ENCODE measurements around the gene CD7. TPM values are rescaled to one million over a fixed set of nuclear protein-coding genes. Genes with fewer than 3 reads are reported as not detected.

The CD7 gene
- polyA plus RNA-seq, 1 donor from 2014 or later = not detected

DNA sequence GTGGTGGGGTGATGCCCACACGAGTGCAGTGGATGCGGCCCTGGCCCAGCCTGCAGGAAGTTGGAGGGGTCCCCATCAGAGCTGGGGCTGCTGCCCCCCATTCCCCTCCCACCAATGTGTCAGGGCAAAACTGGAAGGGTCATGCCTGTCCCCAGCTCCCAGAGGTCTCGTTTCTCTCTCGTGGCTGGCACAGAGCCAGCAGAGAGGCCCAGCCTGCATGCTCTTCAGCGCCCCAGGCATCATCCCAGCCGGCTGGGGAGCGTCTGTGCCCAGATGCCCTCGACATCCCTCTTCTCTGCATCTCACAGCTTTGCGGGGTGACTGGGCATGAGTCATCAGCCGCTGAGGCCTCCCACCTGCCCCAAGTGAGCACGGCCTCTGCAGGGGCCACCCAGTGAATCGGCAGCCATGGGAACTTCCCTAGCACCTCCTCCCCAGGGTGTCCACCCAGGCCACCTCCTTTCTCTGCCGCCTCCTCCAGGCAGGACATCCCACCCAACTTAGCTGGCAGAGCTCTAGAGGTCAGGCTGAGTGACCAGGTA, 34.1 kb downstream of the CD7 start:
- no peak overlapping the region for H3K4me2 ChIP-seq (ENCODE audit: low read length)
- H3K9ac ChIP-seq (ENCODE audit: low read length) = no peak overlapping the region
- H2AFZ ChIP-seq (ENCODE audit: low read depth, low read length) = no peak overlapping the region
- H3F3A ChIP-seq (ENCODE audit: insufficient read depth, low read length, poor library complexity, severe bottlenecking) = no peaks in the 10 kb centered on the region
- H3K79me2 ChIP-seq (replicated peaks; ENCODE audit: insufficient read depth, low read length) = no peaks in the 10 kb centered on the region
- H3K9me3 ChIP-seq (ENCODE audit: low read length) = no peaks in the 10 kb centered on the region
- no peaks in the 10 kb centered on the region for H3K9me2 ChIP-seq (ENCODE audit: insufficient read depth, low read length)
- H3K27me3 ChIP-seq (ENCODE audit: insufficient read depth, low read depth, low read length) = no peaks in the 10 kb centered on the region
- H4K20me1 ChIP-seq (ENCODE audit: insufficient read depth) = no peaks in the 10 kb centered on the region
- no peaks in the 10 kb centered on the region for H3K36me3 ChIP-seq (ENCODE audit: insufficient read depth, low read length)
- H3K4me3 ChIP-seq (ENCODE audit: low read length) = no peak overlapping the region
- TF ChIP-seq POLR2AphosphoS5 (IDR thresholded peaks at IDR 0.05) = no peak
- TF ChIP-seq, protein P1, sequence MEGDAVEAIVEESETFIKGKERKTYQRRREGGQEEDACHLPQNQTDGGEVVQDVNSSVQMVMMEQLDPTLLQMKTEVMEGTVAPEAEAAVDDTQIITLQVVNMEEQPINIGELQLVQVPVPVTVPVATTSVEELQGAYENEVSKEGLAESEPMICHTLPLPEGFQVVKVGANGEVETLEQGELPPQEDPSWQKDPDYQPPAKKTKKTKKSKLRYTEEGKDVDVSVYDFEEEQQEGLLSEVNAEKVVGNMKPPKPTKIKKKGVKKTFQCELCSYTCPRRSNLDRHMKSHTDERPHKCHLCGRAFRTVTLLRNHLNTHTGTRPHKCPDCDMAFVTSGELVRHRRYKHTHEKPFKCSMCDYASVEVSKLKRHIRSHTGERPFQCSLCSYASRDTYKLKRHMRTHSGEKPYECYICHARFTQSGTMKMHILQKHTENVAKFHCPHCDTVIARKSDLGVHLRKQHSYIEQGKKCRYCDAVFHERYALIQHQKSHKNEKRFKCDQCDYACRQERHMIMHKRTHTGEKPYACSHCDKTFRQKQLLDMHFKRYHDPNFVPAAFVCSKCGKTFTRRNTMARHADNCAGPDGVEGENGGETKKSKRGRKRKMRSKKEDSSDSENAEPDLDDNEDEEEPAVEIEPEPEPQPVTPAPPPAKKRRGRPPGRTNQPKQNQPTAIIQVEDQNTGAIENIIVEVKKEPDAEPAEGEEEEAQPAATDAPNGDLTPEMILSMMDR (IDR thresholded peaks at IDR 0.05; ENCODE audit: poor library complexity, severe bottlenecking) = no peak
- TF ChIP-seq EZH2 (IDR thresholded peaks at IDR 0.05; ENCODE audit: borderline replicate concordance, insufficient read depth, low read length, poor library complexity, severe bottlenecking) = no peak
- no peak for TF ChIP-seq MXI1 (conservative IDR thresholded peaks at IDR 0.05; ENCODE audit: poor library complexity, severe bottlenecking)
- TF ChIP-seq, protein P2, sequence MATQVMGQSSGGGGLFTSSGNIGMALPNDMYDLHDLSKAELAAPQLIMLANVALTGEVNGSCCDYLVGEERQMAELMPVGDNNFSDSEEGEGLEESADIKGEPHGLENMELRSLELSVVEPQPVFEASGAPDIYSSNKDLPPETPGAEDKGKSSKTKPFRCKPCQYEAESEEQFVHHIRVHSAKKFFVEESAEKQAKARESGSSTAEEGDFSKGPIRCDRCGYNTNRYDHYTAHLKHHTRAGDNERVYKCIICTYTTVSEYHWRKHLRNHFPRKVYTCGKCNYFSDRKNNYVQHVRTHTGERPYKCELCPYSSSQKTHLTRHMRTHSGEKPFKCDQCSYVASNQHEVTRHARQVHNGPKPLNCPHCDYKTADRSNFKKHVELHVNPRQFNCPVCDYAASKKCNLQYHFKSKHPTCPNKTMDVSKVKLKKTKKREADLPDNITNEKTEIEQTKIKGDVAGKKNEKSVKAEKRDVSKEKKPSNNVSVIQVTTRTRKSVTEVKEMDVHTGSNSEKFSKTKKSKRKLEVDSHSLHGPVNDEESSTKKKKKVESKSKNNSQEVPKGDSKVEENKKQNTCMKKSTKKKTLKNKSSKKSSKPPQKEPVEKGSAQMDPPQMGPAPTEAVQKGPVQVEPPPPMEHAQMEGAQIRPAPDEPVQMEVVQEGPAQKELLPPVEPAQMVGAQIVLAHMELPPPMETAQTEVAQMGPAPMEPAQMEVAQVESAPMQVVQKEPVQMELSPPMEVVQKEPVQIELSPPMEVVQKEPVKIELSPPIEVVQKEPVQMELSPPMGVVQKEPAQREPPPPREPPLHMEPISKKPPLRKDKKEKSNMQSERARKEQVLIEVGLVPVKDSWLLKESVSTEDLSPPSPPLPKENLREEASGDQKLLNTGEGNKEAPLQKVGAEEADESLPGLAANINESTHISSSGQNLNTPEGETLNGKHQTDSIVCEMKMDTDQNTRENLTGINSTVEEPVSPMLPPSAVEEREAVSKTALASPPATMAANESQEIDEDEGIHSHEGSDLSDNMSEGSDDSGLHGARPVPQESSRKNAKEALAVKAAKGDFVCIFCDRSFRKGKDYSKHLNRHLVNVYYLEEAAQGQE (IDR thresholded peaks at IDR 0.05; ENCODE audit: borderline replicate concordance) = no peak
- TF ChIP-seq RAD21 (conservative IDR thresholded peaks at IDR 0.05) = no peak
- TF ChIP-seq EP300 (conservative IDR thresholded peaks at IDR 0.05; ENCODE audit: poor library complexity, severe bottlenecking) = no peak
- TF ChIP-seq TAF1 (IDR thresholded peaks at IDR 0.05; ENCODE audit: low read depth) = no peak
- no peak for TF ChIP-seq SMC3 (conservative IDR thresholded peaks at IDR 0.05; ENCODE audit: poor library complexity)
- H3K27ac ChIP-seq (ENCODE audit: low read length) = no peak overlapping the region

DNA sequence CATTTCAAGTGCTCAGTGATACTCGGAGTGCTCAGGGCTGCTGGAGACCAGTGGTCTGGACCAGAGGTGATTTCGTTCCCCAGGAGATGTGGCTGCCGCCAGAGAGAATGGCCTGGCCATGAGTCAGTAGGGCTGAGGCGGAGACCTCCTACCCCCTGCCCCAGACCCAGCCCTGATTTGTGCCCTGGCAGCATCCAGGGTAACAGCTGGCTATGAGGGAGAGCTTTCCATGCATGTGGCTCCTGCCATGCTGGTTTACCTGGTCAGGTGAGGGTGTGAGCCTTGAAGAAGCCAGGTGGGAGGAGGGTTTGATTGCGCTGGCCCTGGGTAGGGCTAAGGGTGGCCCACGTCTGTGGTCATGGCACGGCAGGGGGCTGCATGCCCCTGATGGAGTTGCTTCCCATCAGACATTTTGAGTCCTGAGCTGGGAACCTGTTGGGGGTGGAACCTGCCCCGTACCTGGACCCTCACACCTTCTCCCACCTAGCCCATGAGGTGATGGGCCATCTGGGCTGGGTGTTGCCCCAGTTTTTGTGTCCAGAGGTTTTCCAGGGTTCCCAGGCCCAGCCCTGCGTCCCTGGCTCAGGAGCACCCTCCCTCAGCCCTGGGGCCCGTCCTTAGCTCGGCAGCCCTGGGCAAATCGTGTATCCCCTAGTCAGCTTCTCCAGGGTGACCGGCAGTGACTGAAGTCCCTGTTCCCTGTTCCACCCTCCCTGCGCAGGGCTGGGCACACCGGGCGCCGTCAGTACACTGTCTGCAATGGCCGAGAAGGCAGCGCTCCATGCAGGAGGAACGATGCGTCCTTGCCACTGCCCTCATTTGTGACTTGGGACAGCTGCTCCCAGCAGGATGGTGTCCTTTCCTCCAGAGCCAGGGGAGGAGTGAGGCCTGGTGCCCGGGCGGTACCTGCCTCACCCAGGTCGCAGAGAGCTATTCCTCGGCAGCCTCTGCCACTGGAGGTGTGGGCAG, 34.9 kb downstream of the CD7 start:
- H3K4me2 ChIP-seq (ENCODE audit: low read length) = no peak overlapping the region
- H2AFZ ChIP-seq (ENCODE audit: low read depth, low read length) = no peak overlapping the region
- TF ChIP-seq POLR2AphosphoS5 (IDR thresholded peaks at IDR 0.05) (no peak), MXI1 (conservative IDR thresholded peaks at IDR 0.05; ENCODE audit: poor library complexity, severe bottlenecking) (no peak), TAF1 (IDR thresholded peaks at IDR 0.05; ENCODE audit: low read depth) (no peak), EZH2 (IDR thresholded peaks at IDR 0.05; ENCODE audit: borderline replicate concordance, insufficient read depth, low read length, poor library complexity, severe bottlenecking) (no peak), RAD21 (conservative IDR thresholded peaks at IDR 0.05) (no peak), SMC3 (conservative IDR thresholded peaks at IDR 0.05; ENCODE audit: poor library complexity) (no peak), EP300 (conservative IDR thresholded peaks at IDR 0.05; ENCODE audit: poor library complexity, severe bottlenecking) (no peak)
- TF ChIP-seq, protein P1 (IDR thresholded peaks at IDR 0.05; ENCODE audit: poor library complexity, severe bottlenecking) = no peak
- TF ChIP-seq, protein P2 (IDR thresholded peaks at IDR 0.05; ENCODE audit: borderline replicate concordance) = no peak
- H3K9me2 ChIP-seq (ENCODE audit: insufficient read depth, low read length) = no peaks in the 10 kb centered on the region
- H3K4me3 ChIP-seq (ENCODE audit: low read length) = no peak overlapping the region
- no peaks in the 10 kb centered on the region for H3F3A ChIP-seq (ENCODE audit: insufficient read depth, low read length, poor library complexity, severe bottlenecking)
- no peaks in the 10 kb centered on the region for H3K79me2 ChIP-seq (replicated peaks; ENCODE audit: insufficient read depth, low read length)
- H3K27me3 ChIP-seq (ENCODE audit: insufficient read depth, low read depth, low read length) = no peaks in the 10 kb centered on the region
- H3K9ac ChIP-seq (ENCODE audit: low read length) = no peak overlapping the region
- no peaks in the 10 kb centered on the region for H3K9me3 ChIP-seq (ENCODE audit: low read length)
- no peaks in the 10 kb centered on the region for H3K36me3 ChIP-seq (ENCODE audit: insufficient read depth, low read length)
- no peak overlapping the region for H3K27ac ChIP-seq (ENCODE audit: low read length)
- H4K20me1 ChIP-seq (ENCODE audit: insufficient read depth) = no peaks in the 10 kb centered on the region
